Spleen (tissue), 7 donors: Measurements from ENCODE around the gene CALY.

Experiments used
- POLR2A ChIP-seq, 3 donors: fragments of 450-650 bp; IDR thresholded peaks; one replicate each; pipeline ENCODE4 v1.5.1; 2017; ENCODE audit warnings: antibody characterized with exemption in 3 of 3, mild to moderate bottlenecking in 1 of 3
- POLR2AphosphoS5 ChIP-seq, 3 donors: sonication (generic); formaldehyde crosslinking; IDR thresholded peaks; one replicate each; pipeline ENCODE4 v1.5.1; 2017; ENCODE audit warnings: antibody characterized with exemption in 3 of 3
- TF ChIP-seq, protein P1 (sequence below), 11 experiments: fragments of 200-600 bp in 7 of 11; fragments of 450-650 bp in 4 of 11; sonication (generic) in 4 of 11; IDR thresholded peaks in 8 of 11; conservative IDR thresholded peaks in 3 of 11; 1 replicate in 7 of 11; 2 replicates in 4 of 11; pipeline versions ENCODE4 v1.4.0 to v1.8.0; 2016 to 2021; ENCODE audit warnings: antibody characterized with exemption in 11 of 11, inconsistent platforms in 4 of 11, mild to moderate bottlenecking in 1 of 11
- donor health status: DM: no; HTN: no; CAD: no; lungs with moderate emphysema.
- donor health status: DM: no; HTN: no; CAD: no.
- donor health status: DM: no; HTN: no; CAD: no.

DNA sequence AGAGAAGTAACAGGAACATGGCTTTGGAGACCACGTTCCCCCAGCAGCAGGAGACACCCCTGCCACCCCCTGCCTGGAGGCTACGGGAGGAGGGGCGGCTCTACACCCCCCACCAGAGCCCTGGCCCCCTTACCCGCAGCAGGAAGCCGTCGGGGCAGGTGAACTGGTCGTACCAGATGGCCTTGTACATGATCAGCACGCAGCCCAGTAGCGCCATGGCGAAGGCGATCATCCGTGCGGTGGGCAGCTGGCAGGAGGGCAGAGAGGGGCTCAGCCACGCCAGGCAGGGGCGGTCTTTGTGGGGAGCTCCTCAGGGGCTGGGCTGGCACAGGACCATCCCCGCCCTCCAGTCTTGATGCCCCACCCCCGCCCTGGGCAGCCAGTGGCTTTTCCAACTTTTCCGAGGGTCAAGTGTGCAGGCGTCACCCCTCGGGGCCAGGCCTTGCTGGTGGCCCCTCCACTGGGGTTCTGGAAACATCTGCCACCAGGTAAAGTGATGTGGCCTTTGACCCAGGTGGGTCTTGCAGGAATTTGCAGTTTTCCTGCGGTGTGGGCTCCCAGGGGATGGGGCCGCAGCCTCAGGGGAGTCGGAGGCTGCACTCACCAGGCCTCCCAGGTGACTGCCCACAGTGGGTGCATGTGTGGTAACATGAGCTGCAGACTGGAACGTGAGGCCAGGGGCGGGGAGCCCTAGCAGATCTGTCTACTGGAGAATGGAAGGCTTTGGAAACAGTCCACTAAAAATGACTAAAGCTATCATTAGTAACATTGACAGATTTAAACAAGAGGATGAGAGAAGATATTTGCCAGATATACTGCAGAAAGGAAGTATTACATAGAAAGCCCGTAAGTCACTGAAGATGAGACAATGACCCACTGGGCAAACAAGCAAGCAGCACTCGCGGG lies 9.7 kb downstream of the CALY start:
- TF ChIP-seq, protein P1, sequence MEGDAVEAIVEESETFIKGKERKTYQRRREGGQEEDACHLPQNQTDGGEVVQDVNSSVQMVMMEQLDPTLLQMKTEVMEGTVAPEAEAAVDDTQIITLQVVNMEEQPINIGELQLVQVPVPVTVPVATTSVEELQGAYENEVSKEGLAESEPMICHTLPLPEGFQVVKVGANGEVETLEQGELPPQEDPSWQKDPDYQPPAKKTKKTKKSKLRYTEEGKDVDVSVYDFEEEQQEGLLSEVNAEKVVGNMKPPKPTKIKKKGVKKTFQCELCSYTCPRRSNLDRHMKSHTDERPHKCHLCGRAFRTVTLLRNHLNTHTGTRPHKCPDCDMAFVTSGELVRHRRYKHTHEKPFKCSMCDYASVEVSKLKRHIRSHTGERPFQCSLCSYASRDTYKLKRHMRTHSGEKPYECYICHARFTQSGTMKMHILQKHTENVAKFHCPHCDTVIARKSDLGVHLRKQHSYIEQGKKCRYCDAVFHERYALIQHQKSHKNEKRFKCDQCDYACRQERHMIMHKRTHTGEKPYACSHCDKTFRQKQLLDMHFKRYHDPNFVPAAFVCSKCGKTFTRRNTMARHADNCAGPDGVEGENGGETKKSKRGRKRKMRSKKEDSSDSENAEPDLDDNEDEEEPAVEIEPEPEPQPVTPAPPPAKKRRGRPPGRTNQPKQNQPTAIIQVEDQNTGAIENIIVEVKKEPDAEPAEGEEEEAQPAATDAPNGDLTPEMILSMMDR (IDR thresholded peaks at IDR 0.05 in 8 of 11, conservative IDR thresholded peaks at IDR 0.05 in 3 of 11): no peak
- TF ChIP-seq POLR2A (IDR thresholded peaks at IDR 0.05) (no peak), POLR2AphosphoS5 (IDR thresholded peaks at IDR 0.05) (no peak)
